HG03378 (cell line): ENCODE data around the gene NR6A1.

Source experiments
- ATAC-seq: cut with Tn5 transposase; IDR thresholded peaks from one replicate; pipeline ENCODE4 v1.9.1; 2021; ENCODE audit warnings: mild to moderate bottlenecking, moderate library complexity; ENCODE audit not compliant: unreplicated experiment

Gene NR6A1

DNA sequence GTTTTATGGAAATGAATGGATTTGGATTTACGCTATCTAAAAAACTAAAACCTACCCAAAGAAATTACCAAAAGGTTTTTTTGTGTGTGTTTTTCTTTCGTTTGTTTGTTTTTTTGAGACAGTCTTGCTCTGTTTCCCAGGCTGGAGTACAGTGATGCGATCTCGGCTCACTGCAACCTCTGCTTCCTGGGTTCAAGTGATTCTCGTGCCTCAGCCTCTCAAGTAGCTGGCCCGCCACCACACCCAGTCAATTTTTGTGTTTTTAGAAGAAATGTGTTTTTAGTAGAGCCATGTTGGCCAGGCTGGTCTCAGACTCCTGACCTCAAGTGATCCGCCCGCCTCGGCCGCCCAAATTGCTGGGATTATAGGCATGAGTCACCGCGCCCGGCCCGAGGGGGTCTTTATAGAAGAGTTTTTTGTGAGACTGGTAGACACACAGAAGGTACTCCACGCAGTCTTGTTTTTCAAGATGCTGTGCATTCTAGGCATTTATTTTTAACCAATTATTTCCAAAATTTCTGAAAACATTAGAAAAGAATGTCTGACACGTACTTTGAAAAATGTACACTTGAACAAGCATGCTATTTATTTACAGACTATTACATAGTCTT, 75.7 kb downstream of the NR6A1 start:
- no peak for ATAC-seq

DNA sequence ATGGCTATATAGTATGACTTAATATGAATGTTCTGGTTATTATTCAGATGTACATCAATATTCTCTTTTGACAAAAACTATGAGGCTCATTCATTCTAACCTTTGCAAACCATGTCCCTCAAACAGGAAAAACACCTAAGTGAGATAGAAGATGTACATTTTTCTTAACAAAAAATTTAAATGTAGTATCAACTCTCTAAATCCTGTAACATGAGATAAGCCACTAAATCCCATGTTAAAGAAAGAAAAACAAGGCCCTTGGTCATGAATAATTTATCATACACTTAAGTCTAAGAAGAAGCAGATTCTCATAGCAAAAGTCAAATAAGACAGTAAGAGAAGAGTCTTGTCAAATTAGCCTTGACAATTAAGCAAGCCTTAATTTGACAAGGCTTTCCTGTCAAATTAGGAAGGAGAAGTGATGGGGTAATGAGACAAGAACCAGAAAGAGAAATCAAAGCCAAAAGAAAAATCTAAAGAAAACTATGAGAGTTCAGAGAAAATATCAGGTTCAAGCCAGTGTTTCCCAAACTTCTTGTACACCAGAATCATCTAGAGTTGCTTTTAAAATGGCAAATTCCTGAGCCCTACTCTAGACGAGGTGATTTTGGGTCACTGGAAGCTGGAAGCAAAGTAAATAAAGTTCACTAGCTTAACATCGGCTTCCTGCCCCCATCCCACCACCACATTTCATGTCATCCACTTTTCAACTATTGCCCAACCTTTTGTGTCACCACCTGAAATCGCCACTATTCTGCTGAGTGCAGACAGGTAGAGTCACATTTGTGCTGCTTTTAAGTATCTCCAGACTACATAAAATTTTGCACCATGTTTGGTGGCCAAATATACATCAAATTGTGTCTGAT, 76.5 kb downstream of the NR6A1 start:
- no peak for ATAC-seq

DNA sequence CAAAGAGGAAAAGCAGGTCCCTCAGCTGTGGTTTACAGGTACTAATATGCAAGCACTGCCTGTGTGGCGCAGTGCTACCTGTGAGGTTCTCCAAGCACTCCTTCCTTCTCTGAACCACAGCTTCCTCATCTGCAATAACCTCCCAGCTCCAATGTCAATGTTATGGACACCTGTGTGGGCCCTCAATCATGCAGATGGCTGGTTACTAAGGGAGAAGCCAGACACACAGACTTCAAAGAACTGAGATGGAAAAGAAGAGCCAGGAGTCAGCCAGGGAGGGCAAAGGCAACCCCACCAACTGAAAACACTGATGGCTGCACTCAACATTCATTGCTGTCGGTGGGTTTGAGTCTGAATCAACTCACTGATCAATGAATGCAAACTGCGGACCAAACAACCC, 77.7 kb downstream of the NR6A1 start:
- no peak for ATAC-seq

DNA sequence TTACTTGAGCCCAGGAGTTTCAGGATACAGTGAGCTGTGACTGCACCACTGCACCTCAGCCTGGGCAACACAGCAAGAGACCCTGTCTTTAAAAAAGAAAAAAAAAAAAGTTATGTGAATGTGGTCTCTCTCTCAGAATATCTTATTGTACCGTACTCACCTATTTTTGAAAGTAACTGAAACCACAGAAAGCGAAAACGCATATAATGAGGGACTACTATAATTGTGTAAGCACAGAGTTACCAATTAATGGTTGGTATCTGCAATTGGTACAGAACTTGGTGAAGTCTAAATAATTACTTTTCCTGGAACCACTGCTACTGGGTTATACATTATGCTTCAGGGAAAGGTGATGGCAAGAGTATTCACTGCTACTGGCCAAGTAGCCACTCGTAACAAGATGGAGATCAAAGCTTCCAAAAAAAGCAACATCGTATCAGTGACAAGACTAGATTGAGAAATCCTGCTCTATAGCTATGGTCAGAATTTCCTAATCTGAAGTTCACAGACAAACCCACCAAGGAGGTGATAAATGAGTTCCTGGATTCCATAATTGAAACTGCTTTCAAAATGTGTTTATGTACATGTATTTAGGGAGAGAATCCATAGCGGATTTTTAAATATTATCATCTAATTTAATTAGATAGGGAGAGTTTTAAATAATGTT, 82.7 kb downstream of the NR6A1 start:
- no peak for ATAC-seq

DNA sequence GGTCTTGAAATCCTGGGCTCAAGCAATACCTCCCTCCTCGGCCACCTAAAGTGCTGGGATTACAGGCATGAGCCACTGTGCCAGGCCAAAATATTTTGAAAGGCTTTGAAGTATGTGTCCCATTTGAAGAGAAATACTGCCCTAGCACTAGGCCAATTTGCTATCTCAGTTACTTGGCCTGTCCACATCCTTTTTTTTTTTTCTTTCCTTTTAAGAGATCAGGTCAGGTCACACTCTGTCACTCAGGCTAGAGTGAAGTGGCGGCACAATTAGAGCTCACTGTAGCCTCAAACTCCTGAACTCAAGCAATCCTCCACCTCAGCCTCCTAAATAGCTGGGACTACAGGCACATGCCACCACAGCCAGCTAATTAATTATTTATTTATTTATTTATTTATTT, 84.2 kb downstream of the NR6A1 start:
- ATAC-seq, result no peak

DNA sequence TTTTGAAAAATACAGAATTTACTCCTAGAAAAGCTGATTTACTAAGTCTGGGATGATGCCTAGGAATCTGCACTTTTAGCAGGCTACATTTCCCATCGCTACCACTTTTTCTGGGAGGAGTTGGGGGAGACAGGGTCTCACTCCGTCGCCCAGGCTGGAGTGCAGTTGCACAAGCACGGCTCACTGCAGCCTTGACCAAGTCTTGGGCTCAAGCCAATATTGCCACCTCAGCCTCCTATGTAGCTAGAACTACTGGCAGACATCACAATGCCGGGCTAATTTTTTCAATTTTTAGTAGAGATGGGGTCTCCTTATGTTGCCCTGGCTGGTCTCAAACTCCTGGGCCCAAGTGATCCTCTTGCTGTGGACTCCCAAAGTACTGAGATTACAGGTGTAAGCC, 85.9 kb downstream of the NR6A1 start:
- no peak for ATAC-seq

DNA sequence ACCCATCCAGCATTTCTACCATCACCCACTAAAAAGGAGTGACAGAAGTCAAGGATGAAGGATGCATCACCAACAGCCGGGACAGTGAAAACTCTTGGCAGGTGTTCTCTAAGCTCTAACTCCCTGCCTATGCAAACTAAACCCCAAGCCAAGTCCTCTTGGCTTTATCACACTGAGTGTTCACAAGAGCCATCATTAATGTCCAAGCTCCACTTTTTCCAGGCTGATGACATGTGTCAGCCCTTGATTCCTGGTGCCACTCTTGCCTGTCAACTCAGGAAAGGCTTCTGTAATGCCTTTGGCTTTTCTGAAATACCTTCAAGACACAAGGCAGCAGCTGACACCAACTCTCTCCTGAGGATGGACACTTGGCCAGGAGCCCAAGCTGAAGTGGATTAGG, 86.9 kb downstream of the NR6A1 start:
- no peak for ATAC-seq

DNA sequence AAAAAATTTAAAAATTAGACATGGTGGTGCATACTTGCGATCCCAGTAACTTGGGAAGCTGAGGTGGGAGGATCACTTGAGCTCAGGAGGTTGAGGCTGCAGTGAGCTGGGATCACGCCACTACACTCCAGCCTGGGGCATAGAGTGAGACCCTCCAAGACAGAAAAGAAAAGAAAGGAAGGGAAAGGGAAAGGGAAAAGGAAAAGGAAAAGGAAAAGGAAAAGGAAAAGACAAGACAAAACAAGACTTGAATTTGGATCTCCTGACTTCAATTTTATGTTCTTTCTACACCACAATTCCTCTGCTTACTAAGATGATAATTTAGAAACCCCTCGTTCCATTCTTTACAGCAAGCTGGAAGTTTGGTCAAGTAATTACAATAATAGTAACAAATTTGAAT, 88.1 kb downstream of the NR6A1 start:
- no peak for ATAC-seq

DNA sequence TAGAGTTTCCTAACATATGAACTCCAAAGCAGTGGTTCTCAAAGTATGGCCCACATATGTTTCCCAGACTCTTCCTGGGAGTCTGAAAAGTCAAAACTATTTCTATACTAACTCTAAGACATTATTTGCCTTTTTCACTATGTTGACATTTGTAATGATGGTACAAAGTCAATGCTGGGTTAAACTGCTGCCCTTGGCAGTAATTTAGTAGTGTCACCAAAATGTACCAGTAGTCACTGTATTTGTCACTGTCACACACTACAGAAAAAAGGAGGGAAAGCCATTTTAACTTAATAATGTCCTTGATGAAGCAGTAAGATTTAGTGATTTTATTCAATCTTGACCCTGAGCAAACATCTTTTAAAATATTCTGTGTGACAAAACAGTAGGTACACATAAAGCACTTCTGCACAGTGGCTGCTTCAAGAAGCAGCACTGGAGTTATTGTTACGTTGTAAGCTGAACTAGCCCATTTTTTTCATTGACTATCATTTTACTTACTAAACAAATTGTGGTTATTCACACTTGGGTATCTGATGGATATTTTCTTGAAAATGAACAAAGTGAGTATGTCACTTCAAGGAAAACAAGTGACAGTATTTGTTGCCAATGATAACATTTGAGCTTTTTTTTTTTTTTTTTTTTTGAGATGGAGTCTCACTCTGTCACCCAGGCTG, 90.3 kb downstream of the NR6A1 start:
- ATAC-seq, result no peak

DNA sequence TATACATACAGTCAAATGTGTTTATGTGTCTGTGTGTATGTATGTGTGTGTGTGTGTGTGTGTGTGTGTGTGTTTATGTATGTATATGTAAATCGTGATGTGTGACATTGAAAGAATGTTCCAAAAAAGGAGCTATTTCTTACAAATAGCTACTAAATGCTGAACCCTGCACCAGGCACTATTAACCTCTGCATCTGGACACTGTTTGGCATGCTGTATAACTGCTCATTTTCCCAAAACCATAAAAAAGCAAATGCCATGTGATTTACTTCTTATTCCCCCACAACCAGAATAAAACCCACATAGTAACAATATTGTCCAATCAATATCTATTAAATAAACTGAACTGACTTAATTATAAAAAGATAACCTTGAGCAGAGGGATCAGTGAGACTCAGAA, 91.1 kb downstream of the NR6A1 start:
- ATAC-seq, result no peak

DNA sequence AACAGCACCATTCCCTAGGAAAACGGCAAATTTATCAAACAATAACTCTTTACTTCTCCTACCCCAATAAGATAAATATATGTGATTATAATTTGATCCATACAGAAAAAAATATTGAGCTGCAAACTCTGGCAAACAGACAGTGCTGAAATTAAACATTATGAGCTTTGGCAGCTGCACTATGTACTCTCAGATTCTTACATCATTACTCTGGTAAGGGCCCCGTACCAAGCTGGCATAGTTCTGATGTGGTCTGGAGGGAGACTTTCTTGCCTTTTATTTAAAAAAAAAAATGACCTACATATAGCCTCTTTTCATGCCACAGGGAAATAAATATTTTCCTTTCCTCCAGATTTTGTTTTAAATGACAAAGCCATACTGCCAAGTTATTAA, 95.0 kb downstream of the NR6A1 start:
- no peak for ATAC-seq

DNA sequence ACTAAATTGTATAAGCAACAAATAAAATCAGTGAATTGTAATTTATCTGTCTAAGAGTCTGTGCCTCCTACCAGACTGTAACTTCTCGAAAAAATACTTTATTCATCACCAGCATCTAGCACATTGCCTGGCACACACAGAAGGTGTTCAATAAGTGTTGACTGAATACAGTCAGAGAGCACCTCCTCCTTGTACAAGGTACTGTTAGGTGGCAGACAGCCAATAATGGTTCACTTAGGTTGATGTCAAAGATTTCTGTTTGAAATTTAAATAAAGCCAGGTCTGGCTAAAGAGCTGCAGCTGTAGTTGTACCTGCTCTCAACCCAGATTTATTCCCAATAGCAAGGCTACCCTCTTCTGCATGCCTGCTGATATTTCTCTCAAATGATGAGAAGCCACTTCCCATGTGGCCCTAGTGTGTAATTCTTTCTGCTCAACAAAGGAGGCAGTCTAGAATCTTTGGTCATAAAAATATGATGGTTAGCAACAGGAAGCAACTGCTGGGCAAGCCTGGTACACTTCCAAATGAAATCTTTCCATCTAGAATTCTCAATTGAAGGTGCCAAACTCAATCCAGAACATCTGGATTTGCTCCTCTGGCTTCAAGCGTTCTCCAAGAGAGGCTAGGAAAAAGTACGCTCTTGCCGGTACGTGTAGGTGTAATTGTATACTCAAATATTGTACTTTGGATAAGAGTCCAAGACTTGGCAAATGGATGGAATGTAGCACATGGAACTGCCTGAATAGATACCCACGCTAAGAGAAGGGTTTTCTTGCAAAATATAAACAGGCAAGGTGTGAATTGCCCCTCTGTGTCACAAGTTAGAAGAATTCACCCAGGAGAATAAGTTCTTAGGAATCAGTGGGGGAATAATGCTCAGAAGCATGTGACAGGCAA, 95.6 kb downstream of the NR6A1 start:
- no peak for ATAC-seq

DNA sequence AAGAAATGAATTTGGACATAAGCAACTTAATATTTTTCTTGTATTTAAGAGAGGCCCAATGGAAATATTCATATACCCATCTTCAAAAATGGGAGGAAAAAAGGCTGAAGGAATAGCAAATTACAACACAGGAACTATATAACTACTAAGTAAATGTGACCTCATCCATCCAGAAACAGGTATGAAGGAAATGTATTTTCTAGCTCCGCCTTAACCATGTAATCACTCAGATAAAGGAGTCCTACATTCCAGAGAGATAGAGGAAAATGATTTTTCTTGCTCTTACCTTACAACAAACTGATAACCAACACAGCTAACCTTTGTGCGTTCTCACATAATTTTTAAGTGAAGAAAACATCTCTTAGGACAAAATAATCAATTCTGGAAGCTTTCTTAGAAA, 96.5 kb downstream of the NR6A1 start:
- no peak for ATAC-seq

DNA sequence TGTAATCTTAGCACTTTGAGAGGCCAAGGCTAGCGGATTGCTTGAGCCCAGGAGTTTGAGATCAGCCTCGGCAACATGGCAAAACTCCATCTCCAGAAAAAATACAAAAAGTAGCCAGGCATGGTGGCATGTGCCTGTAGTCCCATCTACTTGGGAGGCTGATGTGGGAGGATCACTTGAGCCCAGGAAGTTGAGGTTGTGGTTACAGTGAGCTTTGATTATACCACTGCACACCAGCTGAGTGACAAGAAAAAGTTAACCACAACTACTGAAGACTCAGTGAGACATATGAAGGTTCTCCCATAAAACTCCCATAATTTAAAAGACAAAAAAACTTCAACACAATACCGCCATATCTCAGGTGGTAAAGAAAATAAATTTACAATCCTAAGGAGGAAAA, 98.0 kb downstream of the NR6A1 start:
- ATAC-seq, result no peak

DNA sequence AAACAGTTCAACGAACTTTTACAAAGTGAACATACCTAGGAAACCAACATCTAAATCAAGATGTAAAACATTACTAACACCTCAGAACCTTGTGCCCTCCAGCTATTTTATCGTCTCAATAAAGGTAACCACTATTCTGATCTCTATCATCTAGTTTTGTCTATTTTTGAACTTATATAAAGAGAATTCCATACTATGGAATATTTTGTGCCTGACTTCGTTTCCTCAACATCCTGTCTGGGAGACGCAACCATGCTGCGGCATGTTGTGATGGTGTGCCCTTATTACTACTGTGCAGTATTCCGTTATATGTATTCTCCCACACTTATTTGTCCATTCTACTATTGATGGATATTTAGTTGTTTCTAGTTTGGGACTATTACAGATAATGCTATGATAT, 99.2 kb downstream of the NR6A1 start:
- no peak for ATAC-seq

DNA sequence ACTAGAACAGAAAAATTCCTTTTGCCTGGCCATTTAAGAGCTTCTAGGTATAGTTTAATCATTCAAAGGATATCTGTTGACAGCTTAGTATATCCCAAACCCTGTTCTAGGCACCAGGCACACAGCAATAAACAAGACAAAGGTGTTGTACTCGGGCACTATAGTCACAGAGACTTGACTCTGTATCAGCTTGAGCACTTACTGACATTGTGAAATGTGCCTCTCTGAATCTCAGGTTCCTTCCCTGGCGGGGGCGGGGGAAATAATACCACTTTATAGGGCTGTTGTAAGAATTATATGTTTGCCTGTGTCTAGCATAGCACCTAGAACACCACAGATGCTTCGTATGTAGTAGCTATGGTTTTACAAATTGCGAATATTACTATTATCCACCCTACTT, 104.5 kb downstream of the NR6A1 start:
- no peak for ATAC-seq

DNA sequence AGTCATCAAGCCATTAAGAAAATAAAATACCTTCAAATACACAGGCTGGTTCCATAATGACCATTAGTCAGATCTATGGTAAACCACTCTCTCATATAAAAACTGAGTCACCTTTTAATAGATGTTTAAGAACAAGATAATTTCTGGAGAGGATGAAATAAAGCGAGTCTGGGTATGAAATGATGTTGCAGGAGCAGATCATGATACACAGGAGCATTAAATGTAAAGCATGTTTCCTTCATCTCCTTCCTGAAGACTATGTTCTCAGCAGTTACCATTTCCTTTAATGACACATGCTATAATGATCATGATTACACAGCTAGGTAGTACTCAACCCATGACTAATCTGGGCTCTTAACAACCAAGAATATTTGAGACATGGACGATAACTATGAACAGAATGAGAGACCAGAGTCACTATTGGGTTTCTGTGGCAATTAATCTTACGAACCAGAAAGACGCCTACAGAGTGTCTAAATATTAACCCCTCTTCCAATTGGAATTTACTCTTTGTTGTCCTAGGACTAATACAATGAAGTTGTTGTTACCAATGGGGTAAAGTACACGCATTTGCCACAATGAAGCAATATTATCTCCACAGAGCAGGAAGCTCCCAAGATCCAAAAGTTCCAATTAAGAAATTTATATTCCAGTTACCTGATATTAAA, 105.6 kb downstream of the NR6A1 start:
- no peak for ATAC-seq

DNA sequence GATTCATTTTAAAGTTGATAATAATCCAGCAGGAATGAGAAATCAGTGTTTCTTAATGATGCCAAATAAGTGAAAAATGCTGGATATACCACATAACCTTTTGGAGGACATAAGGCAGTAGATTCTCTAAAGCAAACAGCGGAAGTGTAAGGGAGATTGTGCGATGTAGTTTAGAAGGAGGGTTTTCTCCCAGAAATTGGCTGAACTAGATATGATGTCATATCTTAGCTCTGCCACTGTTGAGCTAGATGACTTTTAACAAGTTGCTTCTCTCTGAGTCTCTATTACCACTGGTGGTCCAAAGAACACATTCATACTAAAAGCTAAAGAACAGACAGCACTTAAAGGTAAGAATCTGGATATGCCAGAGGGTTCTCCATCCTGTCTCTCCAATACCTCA, 107.0 kb downstream of the NR6A1 start:
- ATAC-seq, result no peak

DNA sequence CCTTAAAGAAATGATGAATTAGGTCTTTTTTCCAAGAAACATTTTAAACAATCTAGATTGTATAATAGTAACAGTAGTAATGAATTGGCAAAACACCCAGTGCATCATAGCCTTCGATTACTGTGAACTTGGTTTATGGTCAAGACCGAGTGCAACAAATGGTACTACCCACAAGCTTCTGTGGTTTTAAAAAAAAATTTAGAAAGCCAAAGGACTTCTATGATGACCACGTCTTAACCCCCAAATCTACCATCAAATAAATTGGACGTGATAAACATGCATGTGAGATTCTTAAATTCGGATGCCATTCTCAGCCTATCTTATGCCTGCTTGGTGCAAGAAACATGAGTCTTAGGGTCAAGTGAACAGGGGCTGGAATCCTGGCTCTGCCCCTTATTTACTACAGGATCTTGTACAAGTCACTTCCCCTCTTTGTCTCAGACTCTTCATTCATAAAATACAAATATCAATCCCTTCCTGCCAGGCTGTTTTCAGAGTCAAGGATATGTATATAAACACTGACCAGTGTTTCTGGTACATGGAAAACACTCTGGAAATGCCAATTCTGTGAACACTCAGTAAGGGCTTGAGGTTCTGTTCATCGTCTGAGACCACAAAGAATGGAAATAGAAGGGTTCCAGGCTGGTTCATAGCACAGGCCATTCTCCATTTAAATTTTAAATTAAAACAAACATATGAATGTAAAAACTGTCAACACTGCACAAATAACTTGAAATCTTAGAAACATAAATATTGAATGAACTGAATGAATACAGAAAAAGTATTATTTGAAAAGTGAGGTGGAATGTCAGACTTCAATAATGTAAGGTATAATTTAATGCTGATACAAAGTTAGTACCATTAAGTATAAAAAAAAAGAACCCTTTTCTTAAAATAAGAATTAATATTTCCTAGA, 107.8 kb downstream of the NR6A1 start:
- ATAC-seq, result no peak
